HCEC 1CT (cell line): Measurements from ENCODE around the gene SLC8A1.

ENCODE experiments used
- DNase-seq: peaks from one replicate; pipeline ENCODE4 v3.0.0-alpha.2; 2017

The SLC8A1 gene

GRCh38 chr2:40451918-40452605 lies at the start of gene SLC8A1:
TSS of gene SLC8A1 (minus strand) at chr2:40452090.
- peak; percentile 61 for DNase-seq

- no peak for DNase-seq
Observed at GRCh38 chr2:40499437-40499836, 47.5 kb upstream of the SLC8A1 start.

GRCh38 chr2:40497251-40497859 lies 45.5 kb upstream of the SLC8A1 start:
- peak; percentile 71 for DNase-seq

- no peak for DNase-seq
Observed at GRCh38 chr2:40489678-40489960, 37.7 kb upstream of the SLC8A1 start.

GRCh38 chr2:40488927-40489677 lies 37.2 kb upstream of the SLC8A1 start:
- peak; percentile 59 for DNase-seq

- DNase-seq: peak; percentile 60
Observed at GRCh38 chr2:40488101-40488601, 36.3 kb upstream of the SLC8A1 start.

GRCh38 chr2:40487602-40488001 lies 35.7 kb upstream of the SLC8A1 start:
- no peak for DNase-seq

GRCh38 chr2:40485854-40486253 lies 34.0 kb upstream of the SLC8A1 start:
- DNase-seq: no peak

- DNase-seq: no peak
Observed at GRCh38 chr2:40485318-40485717, 33.4 kb upstream of the SLC8A1 start.

- DNase-seq: no peak
Observed at GRCh38 chr2:40483549-40484243, 31.8 kb upstream of the SLC8A1 start.

GRCh38 chr2:40480596-40480995 lies 28.7 kb upstream of the SLC8A1 start:
- no peak for DNase-seq

GRCh38 chr2:40480073-40480472 lies 28.2 kb upstream of the SLC8A1 start:
- DNase-seq: no peak

GRCh38 chr2:40477361-40477760 lies 25.5 kb upstream of the SLC8A1 start:
- DNase-seq: no peak

GRCh38 chr2:40476436-40476835 lies 24.5 kb upstream of the SLC8A1 start:
- no peak for DNase-seq

- no peak for DNase-seq
Observed at GRCh38 chr2:40474306-40474705, 22.4 kb upstream of the SLC8A1 start.

- DNase-seq: no peak
Observed at GRCh38 chr2:40471866-40472265, 20.0 kb upstream of the SLC8A1 start.

- no peak for DNase-seq
Observed at GRCh38 chr2:40470822-40471813, 19.2 kb upstream of the SLC8A1 start.

GRCh38 chr2:40466935-40467572 lies 15.2 kb upstream of the SLC8A1 start:
- no peak for DNase-seq

GRCh38 chr2:40466332-40466906 lies 14.5 kb upstream of the SLC8A1 start:
- no peak for DNase-seq

- DNase-seq: no peak
Observed at GRCh38 chr2:40463112-40463511, 11.2 kb upstream of the SLC8A1 start.

GRCh38 chr2:40458271-40458794 lies 6.4 kb upstream of the SLC8A1 start:
- DNase-seq: no peak
